Muscle of back (tissue), 13 donors: ENCODE results near the gene ABCB6. TPM values are rescaled to one million over a fixed set of nuclear protein-coding genes. Genes with fewer than 3 reads are reported as not detected.
"Not testable (repeated sequence)": the region's sequence is repeated elsewhere in the genome, so short reads cannot be mapped to it uniquely, and the experiment has no call there.

Experiments used
- DNase-seq, 3 donors: peaks; one replicate each; pipeline versions ENCODE4 v3.0.0 to v3.0.0-alpha.2; 2013
- long read RNA-seq, 9 donors: transcript quantifications; one replicate each; lab custom pipeline, GENCODE V29; 2026
- polyA plus RNA-seq, 10 donors: library from polyadenylated mRNA; unstranded; fragments of 120-200 nt; gene quantifications; one replicate each; pipeline ENCODE4 v1.2.1, GENCODE V29; 2013; ENCODE audit not compliant: insufficient read length in 10 of 10

Gene ABCB6
- polyA plus RNA-seq, result 10 to 100 TPM; 25.4 to 40.4 (median 32.7) TPM
- long read RNA-seq, donor 1, partial matches to known transcripts, result 0 of 4 reads
- long read RNA-seq, donor 1, other reads (novel, unspliced or antisense), result 0 of 4 reads
- long read RNA-seq, donor 2, partial matches to known transcripts, result 0 of 1 reads
- long read RNA-seq, donor 2, other reads (novel, unspliced or antisense), result 0 of 1 reads
- long read RNA-seq, donor 3, result 0 reads
- long read RNA-seq, donor 4, partial matches to known transcripts, result 0 of 4 reads
- long read RNA-seq, donor 4, other reads (novel, unspliced or antisense), result 0 of 4 reads
- long read RNA-seq, donor 5, partial matches to known transcripts, result 0 of 5 reads
- long read RNA-seq, donor 5, other reads (novel, unspliced or antisense), result 0 of 5 reads
- long read RNA-seq, donor 6, transcript ABCB6-201 (19 exons, 3,045 nt), result major isoform, 5 of 5 reads
- long read RNA-seq, donor 6, partial matches to known transcripts, result 0 of 5 reads
- long read RNA-seq, donor 6, other reads (novel, unspliced or antisense), result 0 of 5 reads
- long read RNA-seq, donor 7, partial matches to known transcripts, result 0 of 7 reads
- long read RNA-seq, donor 7, other reads (novel, unspliced or antisense), result 0 of 7 reads
- long read RNA-seq, donor 8, partial matches to known transcripts, result 0 of 3 reads
- long read RNA-seq, donor 8, other reads (novel, unspliced or antisense), result 0 of 3 reads
- long read RNA-seq, donor 9, partial matches to known transcripts, result 0 of 2 reads
- long read RNA-seq, donor 9, other reads (novel, unspliced or antisense), result 0 of 2 reads

- peak; percentile 96 to 99 (median 97) for DNase-seq
Observed at GRCh38 chr2:219218732-219219701, at the start of gene ABCB6. ABCB6 (minus strand) TSS chr2:219218958; CDS start chr2:219218673, 285 bp downstream.

- no peak for DNase-seq
Observed at GRCh38 chr2:219268294-219268693, 49.5 kb upstream of the ABCB6 start.

GRCh38 chr2:219266886-219267285, 48.1 kb upstream of the ABCB6 start:
- no peak for DNase-seq

DNA sequence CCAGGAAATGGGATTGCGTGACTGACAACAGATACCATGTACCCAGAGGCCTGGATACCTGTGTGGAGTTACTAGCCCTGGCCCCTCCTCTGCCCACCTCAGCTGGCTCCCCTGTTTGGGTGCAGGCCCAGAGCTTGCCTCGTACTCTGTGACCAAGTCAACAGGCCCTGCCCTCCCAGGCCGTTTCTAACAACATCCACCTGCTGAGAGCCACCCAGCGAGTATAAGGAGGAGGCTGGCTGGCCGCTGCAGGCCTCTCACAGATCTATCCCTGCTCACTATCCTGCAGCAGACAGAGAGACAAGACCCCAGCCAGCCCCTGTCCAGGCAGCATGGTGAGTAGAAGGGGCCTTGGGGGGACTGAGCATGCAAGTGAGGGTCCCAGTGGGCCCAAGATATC, 47.5 kb upstream of the ABCB6 start:
- DNase-seq, result no peak

DNA sequence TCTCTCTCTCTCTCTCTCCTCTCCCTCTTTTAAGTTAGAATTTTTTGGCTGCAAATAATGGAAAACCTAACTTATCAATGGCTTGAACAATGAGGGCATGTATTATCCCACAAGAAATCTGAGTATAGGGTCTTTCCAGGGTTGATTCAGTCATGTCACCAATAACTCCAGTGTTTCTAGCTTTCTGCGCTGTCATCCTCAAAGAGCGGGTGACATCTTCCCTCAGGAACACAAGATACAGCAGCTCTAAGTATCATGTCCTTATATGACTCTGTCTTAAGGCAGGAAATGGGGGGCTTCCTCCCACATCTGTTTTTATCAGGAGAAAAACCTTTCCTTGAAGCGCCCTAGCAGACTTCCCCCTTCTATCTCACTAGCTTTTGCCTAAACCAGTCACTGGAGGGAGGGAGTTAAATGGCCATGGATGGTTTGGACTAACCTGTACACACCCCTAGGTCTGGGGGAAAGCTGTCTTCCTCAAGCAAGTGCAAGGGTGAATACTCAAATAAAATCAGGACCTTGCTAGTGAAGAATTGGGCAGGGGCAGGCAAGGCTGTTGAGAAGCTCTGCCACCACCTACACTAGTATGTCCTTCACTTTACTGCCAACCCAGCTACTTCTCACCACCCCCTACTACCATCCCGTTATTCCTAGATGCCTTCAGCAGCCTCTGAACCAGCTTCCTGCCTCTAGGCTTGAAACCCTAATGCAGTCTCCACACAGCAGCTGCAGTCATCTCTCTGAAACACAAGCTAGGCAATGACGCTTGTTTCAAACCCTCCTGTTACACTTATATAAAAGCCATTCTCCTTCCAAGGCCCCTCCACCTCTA, 42.5 kb upstream of the ABCB6 start:
- no peak for DNase-seq

DNA sequence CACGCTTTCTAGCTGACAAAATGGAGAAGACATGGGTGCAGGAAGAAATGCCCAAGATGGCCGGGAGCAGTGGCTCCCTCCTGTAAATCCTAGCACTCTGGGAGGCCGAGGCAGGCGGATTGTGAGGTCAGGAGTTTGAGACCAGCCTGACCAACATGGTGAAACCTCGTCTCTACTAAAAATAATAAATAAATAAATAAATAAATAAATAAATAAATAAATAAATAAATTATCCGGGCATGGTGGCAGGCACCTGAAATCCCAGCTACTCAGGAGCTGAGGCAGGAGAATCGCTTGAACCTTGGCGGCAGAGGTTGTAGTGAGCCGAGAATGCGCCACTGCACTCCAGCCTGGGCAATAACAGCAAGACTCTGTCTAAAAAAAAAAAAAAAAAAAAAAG, 40.2 kb upstream of the ABCB6 start:
- not testable (repeated sequence) for DNase-seq

GRCh38 chr2:219254590-219255201, 35.9 kb upstream of the ABCB6 start:
- no peak for DNase-seq

- DNase-seq, result peak in 2 of 3 donors; percentile 63 to 70
Observed at GRCh38 chr2:219253753-219254589, 35.2 kb upstream of the ABCB6 start, which contains the start of gene TUBA4A. TUBA4A (minus strand) TSS chr2:219253918; CDS start chr2:219253858, 60 bp downstream.

GRCh38 chr2:219252900-219253752, 34.4 kb upstream of the ABCB6 start, which contains the start of gene TUBA4B:
TUBA4B (plus strand) TSS chr2:219253243; CDS start chr2:219253408, 165 bp downstream.
- DNase-seq, result peak; percentile 52 to 59 (median 55)

DNA sequence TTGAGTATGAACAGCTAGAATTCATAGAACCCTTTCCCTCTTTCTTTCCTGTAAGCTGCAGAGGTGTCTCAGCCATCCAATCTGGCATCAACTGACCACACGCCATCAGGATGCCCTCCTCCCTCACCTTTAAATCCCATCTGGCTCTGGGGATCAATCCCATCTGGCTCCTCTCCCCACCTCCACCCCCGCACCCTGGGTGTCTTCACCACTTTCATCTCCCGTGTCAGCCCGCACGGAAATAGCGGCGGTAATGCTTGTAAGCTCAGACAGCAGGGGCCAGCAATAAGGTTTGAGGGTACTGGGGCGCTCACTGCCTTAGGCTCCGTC, 33.8 kb upstream of the ABCB6 start:
- DNase-seq, result no peak

DNA sequence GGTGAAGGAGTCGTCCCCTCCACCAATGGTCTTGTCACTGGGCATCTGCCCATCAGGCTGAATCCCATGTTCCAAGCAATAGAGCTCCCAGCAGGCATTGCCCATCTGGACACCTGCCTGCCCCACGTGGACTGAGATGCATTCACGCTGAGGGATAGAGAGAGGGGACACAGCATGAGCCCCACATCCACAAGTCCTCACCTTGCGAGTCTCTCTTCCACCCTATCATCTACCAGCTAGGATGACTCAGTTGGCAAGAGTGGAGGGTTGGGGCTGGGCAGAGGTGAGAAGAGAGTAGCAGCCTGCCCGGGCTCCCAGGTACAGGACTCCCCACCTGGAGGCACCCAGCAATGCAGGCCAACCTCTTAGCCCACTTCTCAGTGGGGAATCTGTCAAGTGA, 33.3 kb upstream of the ABCB6 start:
- no peak for DNase-seq

GRCh38 chr2:219251656-219252055, 32.9 kb upstream of the ABCB6 start:
- no peak for DNase-seq

GRCh38 chr2:219250049-219250781, 31.5 kb upstream of the ABCB6 start:
- no peak for DNase-seq

DNA sequence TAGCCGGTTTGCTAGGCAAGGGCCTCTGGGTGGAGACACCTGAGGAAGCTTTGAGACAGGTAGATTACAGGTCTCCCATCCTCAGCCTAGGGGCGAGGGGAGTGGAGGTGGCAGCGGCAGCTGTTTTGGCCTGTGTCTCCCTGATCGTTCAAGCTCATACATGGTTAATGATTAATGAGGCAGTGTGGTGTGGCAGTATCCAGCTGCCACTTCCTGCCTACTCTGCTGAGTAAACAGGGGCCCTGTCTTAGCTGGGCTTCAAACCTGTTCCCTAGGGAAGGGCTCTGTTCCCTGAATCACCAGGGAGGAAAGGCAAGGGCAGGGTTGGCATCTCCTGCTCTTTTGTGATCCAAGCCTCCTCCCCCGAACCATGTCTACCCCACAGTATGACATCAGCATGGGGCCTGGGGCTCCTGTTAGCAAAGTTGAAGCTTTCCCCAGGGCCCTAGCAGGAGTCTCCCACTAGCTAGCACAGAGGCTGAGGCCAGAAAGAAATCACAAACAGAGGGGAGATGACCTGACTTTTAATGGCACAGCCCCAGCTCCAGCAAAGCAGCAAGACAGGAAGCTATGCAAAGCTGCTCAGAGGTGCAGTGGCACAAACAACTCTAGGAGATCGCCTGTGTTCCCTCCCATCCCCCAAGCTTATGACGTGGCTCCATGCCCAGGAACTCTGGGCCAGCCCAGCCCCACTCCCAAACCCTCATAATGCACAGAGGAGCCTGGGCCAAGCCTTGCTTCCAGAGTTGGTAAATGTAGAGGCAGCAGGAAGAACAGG, 30.6 kb upstream of the ABCB6 start:
- peak; percentile 42 to 59 (median 51) for DNase-seq

- DNase-seq, result no peak
Observed at GRCh38 chr2:219248845-219249202, 30.1 kb upstream of the ABCB6 start.
